Erythroblast (primary cell): ENCODE measurements around the gene MELK.

ENCODE experiments used
- GATA1 ChIP-seq: IDR thresholded peaks from 2 replicates; pipeline ENCODE4 v1.6.1; 2011; ENCODE audit warnings: low read depth, mild to moderate bottlenecking, control low read depth, low read length, moderate library complexity
- POLR2A ChIP-seq: IDR thresholded peaks from 2 replicates; pipeline ENCODE4 v1.6.1; 2011; ENCODE audit warnings: mild to moderate bottlenecking, low read length

DNA sequence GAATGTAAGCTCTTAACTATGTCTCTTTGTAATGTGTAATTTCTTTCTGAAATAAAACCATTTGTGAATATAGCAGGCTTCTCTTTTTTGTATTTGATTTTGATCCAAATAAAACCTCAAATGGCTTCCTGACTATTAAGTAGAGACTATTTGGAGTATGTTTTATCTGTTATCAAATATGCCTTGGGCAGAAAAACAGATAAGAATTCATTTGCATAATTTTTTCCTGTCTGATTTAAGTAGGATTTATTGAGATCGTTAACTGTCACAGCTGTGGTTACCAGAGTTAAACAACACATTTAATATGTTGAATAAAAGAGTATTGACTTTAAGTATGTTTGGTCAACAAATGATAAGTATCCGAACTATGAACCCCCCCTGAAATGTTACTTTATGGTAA, 104.9 kb downstream of the MELK start:
- no peak for TF ChIP-seq POLR2A
- no peak for TF ChIP-seq GATA1
